IMR-90 (cell line): ENCODE data around the gene CHRM4. TPM values are rescaled to one million over a fixed set of nuclear protein-coding genes. Genes with fewer than 3 reads are reported as not detected.

Source experiments
- ATAC-seq: fragments of 200-7000 bp; cut with Tn5 transposase; 2 replicates; pipeline ENCODE4 v1.9.1; 2020; ENCODE audit warnings: low read depth, mild to moderate bottlenecking, moderate library complexity
- BruUV-seq: library from RNA; stranded (reverse); fragments of 400-500 nt; replicated peaks from 2 replicates; lab custom pipeline; 2021; lab: Mats Ljungman, UMichigan
- CTCF ChIA-PET: fragments of 300-600 bp; formaldehyde crosslinking; extraction: SDS; loops from one replicate; lab custom pipeline; 2021; ENCODE audit warnings: antibody characterized with exemption; lab: Yijun Ruan, JAX
- POLR2A ChIA-PET: fragments of 300-600 bp; sonication (Branson Sonifier 250); formaldehyde crosslinking; loops from one replicate; lab custom pipeline; 2022; ENCODE audit warnings: antibody characterized with exemption; ENCODE audit not compliant: unreplicated experiment; lab: Charles Lee
- DNase-seq: peaks from one replicate; pipeline ENCODE4 v3.0.0; 2013
- H2AFZ ChIP-seq: replicated peaks from 2 replicates; pipeline ENCODE3; 2013; ENCODE audit warnings: low read length, mild to moderate bottlenecking; ENCODE audit not compliant: poor library complexity
- H2AK5ac ChIP-seq: 2 replicates; pipeline ENCODE4 v1.6.1; 2013; ENCODE audit warnings: low read depth, low read length, inconsistent platforms
- H2AK9ac ChIP-seq: replicated peaks from 2 replicates; pipeline ENCODE3; 2013; ENCODE audit warnings: mild to moderate bottlenecking, low read depth, low read length, moderate library complexity; ENCODE audit not compliant: poor library complexity
- H2BK120ac ChIP-seq: 2 replicates; pipeline ENCODE4 v1.6.1; 2013; ENCODE audit warnings: low read depth, low read length, inconsistent platforms
- H2BK15ac ChIP-seq: 3 replicates; pipeline ENCODE4 v1.6.1; 2013; ENCODE audit warnings: low read depth, low read length, inconsistent platforms
- H2BK20ac ChIP-seq: 2 replicates; pipeline ENCODE4 v1.6.1; 2013; ENCODE audit warnings: low read depth, mild to moderate bottlenecking, inconsistent platforms, low read length, moderate library complexity
- H2BK5ac ChIP-seq: 2 replicates; pipeline ENCODE4 v1.6.1; 2013; ENCODE audit warnings: mild to moderate bottlenecking, low read depth, low read length, inconsistent platforms; ENCODE audit not compliant: poor library complexity, severe bottlenecking
- H3K14ac ChIP-seq: replicated peaks from 2 replicates; pipeline ENCODE4 v1.6.1; 2013; ENCODE audit warnings: low read depth, low read length, inconsistent platforms
- H3K18ac ChIP-seq: 2 replicates; pipeline ENCODE4 v1.6.1; 2013; ENCODE audit warnings: low read depth, low read length, control low read depth
- H3K23ac ChIP-seq: 2 replicates; pipeline ENCODE4 v1.6.1; 2013; ENCODE audit warnings: low read depth, low read length, inconsistent platforms
- H3K27ac ChIP-seq: 2 replicates; pipeline ENCODE4 v1.5.1; 2013; ENCODE audit warnings: mild to moderate bottlenecking, control low read depth, low read length; ENCODE audit not compliant: insufficient read depth
- H3K27me3 ChIP-seq: 2 replicates; pipeline ENCODE4 v1.6.1; 2013; ENCODE audit warnings: low read length; ENCODE audit not compliant: control insufficient read depth, insufficient read depth
- H3K36me3 ChIP-seq: 2 replicates; pipeline ENCODE4 v1.6.1; 2013; ENCODE audit warnings: low read length, mixed read lengths; ENCODE audit not compliant: control insufficient read depth, insufficient read depth
- H3K4ac ChIP-seq: 2 replicates; pipeline ENCODE4 v1.6.1; 2013; ENCODE audit warnings: low read depth, low read length, inconsistent platforms
- H3K4me1 ChIP-seq: 2 replicates; pipeline ENCODE4 v1.6.1; 2013; ENCODE audit warnings: low read length, mixed read lengths; ENCODE audit not compliant: control insufficient read depth, insufficient read depth
- H3K4me2 ChIP-seq: 2 replicates; pipeline ENCODE4 v1.6.1; 2013; ENCODE audit warnings: low read depth, mild to moderate bottlenecking, control low read depth, low read length, moderate library complexity
- H3K4me3 ChIP-seq: 2 replicates; pipeline ENCODE4 v1.5.1; 2013; ENCODE audit warnings: low read depth, mild to moderate bottlenecking, control low read depth, low read length, moderate library complexity; ENCODE audit not compliant: insufficient read depth
- H3K56ac ChIP-seq: 2 replicates; pipeline ENCODE4 v1.6.1; 2013; ENCODE audit warnings: low read length, inconsistent platforms; ENCODE audit not compliant: insufficient read depth; ENCODE audit errors: extremely low read depth
- H3K79me1 ChIP-seq, 2 experiments: 2 replicates each; pipeline ENCODE4 v1.6.1; 2013; ENCODE audit warnings: low read length in 2 of 2, inconsistent platforms in 1 of 2, low read depth in 1 of 2
- H3K9ac ChIP-seq: 2 replicates; pipeline ENCODE4 v1.6.1; 2013; ENCODE audit warnings: low read depth, low read length, control low read depth
- H3K9me1 ChIP-seq: 2 replicates; pipeline ENCODE4 v1.6.1; 2013; ENCODE audit warnings: low read length, inconsistent platforms; ENCODE audit not compliant: insufficient read depth
- H3K9me3 ChIP-seq: 2 replicates; pipeline ENCODE4 v1.6.1; 2013; ENCODE audit warnings: low read length; ENCODE audit not compliant: control insufficient read depth, insufficient read depth
- H4K20me1 ChIP-seq: 2 replicates; pipeline ENCODE4 v1.6.1; 2013; ENCODE audit warnings: low read length, inconsistent platforms; ENCODE audit not compliant: insufficient read depth
- H4K5ac ChIP-seq: 2 replicates; pipeline ENCODE4 v1.6.1; 2013; ENCODE audit warnings: mild to moderate bottlenecking, low read depth, low read length, control low read depth
- H4K8ac ChIP-seq, 2 experiments: 2 replicates each; pipeline ENCODE4 v1.6.1; 2013; ENCODE audit warnings: low read depth in 2 of 2, low read length in 2 of 2, control low read depth in 1 of 2, inconsistent platforms in 1 of 2
- H4K91ac ChIP-seq: 2 replicates; pipeline ENCODE4 v1.6.1; 2013; ENCODE audit warnings: low read depth, low read length, inconsistent platforms; ENCODE audit not compliant: insufficient read depth
- BHLHE40 ChIP-seq: fragments of 150-350 bp; IDR thresholded peaks from 2 replicates; pipeline ENCODE4 v1.6.1; 2016; ENCODE audit warnings: mild to moderate bottlenecking, low read depth, low read length
- CEBPB ChIP-seq: IDR thresholded peaks from 2 replicates; pipeline ENCODE4 v1.6.1; 2012; ENCODE audit warnings: low read depth, low read length, improper control_type of control experiment
- CHD1 ChIP-seq: IDR thresholded peaks from 2 replicates; pipeline ENCODE4 v1.6.1; 2012; ENCODE audit warnings: low read depth, low read length, improper control_type of control experiment
- CTCF ChIP-seq: conservative IDR thresholded peaks from 2 replicates; pipeline ENCODE4 v1.5.1; 2012; ENCODE audit warnings: mild to moderate bottlenecking, low read depth, low read length, improper control_type of control experiment
- ELK1 ChIP-seq: fragments of 150-350 bp; IDR thresholded peaks from 2 replicates; pipeline ENCODE4 v1.6.1; 2016; ENCODE audit warnings: low read depth, mild to moderate bottlenecking, low read length, moderate library complexity, borderline replicate concordance
- FOS ChIP-seq: fragments of 150-350 bp; IDR thresholded peaks from 2 replicates; pipeline ENCODE4 v1.6.1; 2016; ENCODE audit warnings: low read depth, low read length
- MAFK ChIP-seq: IDR thresholded peaks from 2 replicates; pipeline ENCODE4 v1.6.1; 2012; ENCODE audit warnings: low read depth, low read length, improper control_type of control experiment
- MAZ ChIP-seq: IDR thresholded peaks from 2 replicates; pipeline ENCODE4 v1.6.1; 2012; ENCODE audit warnings: low read depth, mild to moderate bottlenecking, low read length, improper control_type of control experiment, moderate library complexity, borderline replicate concordance
- MXI1 ChIP-seq: IDR thresholded peaks from 2 replicates; pipeline ENCODE4 v1.6.1; 2012; ENCODE audit warnings: low read depth, mild to moderate bottlenecking, low read length, moderate library complexity, borderline replicate concordance
- NFE2L2 ChIP-seq: fragments of 150-350 bp; IDR thresholded peaks from 2 replicates; pipeline ENCODE4 v1.6.1; 2016; ENCODE audit warnings: low read depth, mild to moderate bottlenecking, low read length
- POLR2A ChIP-seq: IDR thresholded peaks from 2 replicates; pipeline ENCODE4 v1.6.1; 2012; ENCODE audit warnings: mild to moderate bottlenecking, low read depth, low read length
- RAD21 ChIP-seq: IDR thresholded peaks from 2 replicates; pipeline ENCODE4 v1.6.1; 2012; ENCODE audit warnings: low read length, improper control_type of control experiment
- RCOR1 ChIP-seq: IDR thresholded peaks from 2 replicates; pipeline ENCODE4 v1.6.1; 2012; ENCODE audit warnings: mild to moderate bottlenecking, low read length, improper control_type of control experiment; ENCODE audit not compliant: insufficient replicate concordance
- RFX5 ChIP-seq: IDR thresholded peaks from 2 replicates; pipeline ENCODE4 v1.8.0; 2012; ENCODE audit warnings: low read depth, mild to moderate bottlenecking, low read length, moderate library complexity
- SMC3 ChIP-seq: fragments of 150-350 bp; IDR thresholded peaks from 2 replicates; pipeline ENCODE4 v1.6.1; 2016; ENCODE audit warnings: low read depth, mild to moderate bottlenecking, antibody characterized with exemption, low read length, moderate library complexity
- USF2 ChIP-seq: fragments of 150-350 bp; IDR thresholded peaks from 2 replicates; pipeline ENCODE4 v1.6.1; 2017; ENCODE audit warnings: mild to moderate bottlenecking, antibody characterized with exemption, low read length, low read depth
- WGBS, 2 experiments: methylation state at CpG; one replicate each; pipeline versions ENCODE4 v1.1.5 to v1.1.7; 2013; ENCODE audit warnings: missing lambda C conversion rate in 2 of 2; ENCODE audit not compliant: insufficient read length in 1 of 2; ENCODE audit errors: extremely low coverage in 2 of 2; 5-methylcytosine and 5-hydroxymethylcytosine counted together
- dilution Hi-C: fragments of 300-500 bp; cut with HindIII; formaldehyde crosslinking; loops from one replicate; pipeline ENCODE4 v1.14.3; 2018; ENCODE audit warnings: low sequenced_read_pairs; ENCODE audit not compliant: unreplicated experiment
- in situ Hi-C: fragments of 300-500 bp; cut with MboI; formaldehyde crosslinking; loops from 3 replicates; pipeline ENCODE4 v1.14.3; 2019; ENCODE audit warnings: low sequenced_read_pairs, inconsistent platforms, mixed read lengths
- intact Hi-C: fragments of 100-400 bp; cut with micrococcal nuclease; formaldehyde crosslinking; loops from 2 replicates; pipeline ENCODE4 v1.10.0; 2022
- polyA plus RNA-seq, 3 experiments: library from polyadenylated mRNA; depleted of rRNA; stranded (reverse); fragments of >200 nt; gene quantifications; 2 replicates each; pipeline ENCODE4 v1.2.3, GENCODE V29; 2012; ENCODE audit warnings: low replicate concordance in 1 of 3
- total RNA-seq: library from RNA; depleted of rRNA; stranded (reverse); fragments of >200 nt; gene quantifications from 2 replicates; pipeline ENCODE4 v1.2.3, GENCODE V29; 2012

CHRM4 gene
- total and polyA plus RNA-seq, 2 of the 4 experiments (the other 2 are of a cell fraction): 0.09 to 0.18 TPM

- Histone ChIP-seq H3K9me1 (peaks cover 9% of the 10 kb centered on the region), H4K91ac (no peak overlapping the region), H3K4me3 (no peak overlapping the region), H2BK120ac (no peak overlapping the region), H2AK9ac (peak overlapping the region; percentile 39), H2AK5ac (no peak overlapping the region), H2AFZ (peak overlapping the region; percentile 39), H3K23ac (no peak overlapping the region), H2BK5ac (no peak overlapping the region), H3K14ac (no peak overlapping the region), H3K9ac (no peak overlapping the region), H3K56ac (no peak overlapping the region), H4K8ac (no peak overlapping the region), H2BK20ac (no peak overlapping the region), H4K5ac (no peak overlapping the region), H3K79me1 (peaks cover 0 to 5% of the 10 kb centered on the region in 2 experiments; a peak in 1 of 4 replicates), H3K9me3 (no peaks in the 10 kb centered on the region), H4K20me1 (no peaks in the 10 kb centered on the region), H3K4ac (no peak overlapping the region), H3K27me3 (peaks cover 11% of the 10 kb centered on the region; the same call in 1 of the 2 replicates), H3K4me1 (peaks cover 12% of the 10 kb centered on the region), H3K4me2 (no peak overlapping the region), H3K18ac (no peak overlapping the region), H3K27ac (no peak overlapping the region), H3K36me3 (no peaks in the 10 kb centered on the region), H2BK15ac (no peak overlapping the region)
- dilution Hi-C loops: no loop called here
- POLR2A ChIA-PET: no interaction called here
- DNase-seq: no peak
- ATAC-seq: no peak
- BruUV-seq: no TSS peak
- intact Hi-C loops: no loop called here
- TF ChIP-seq MAZ: no peak
- TF ChIP-seq RFX5: no peak
- TF ChIP-seq SMC3: no peak
- no peak for TF ChIP-seq RAD21
- no peak for TF ChIP-seq NFE2L2
- TF ChIP-seq FOS: no peak
- TF ChIP-seq RCOR1: no peak
- TF ChIP-seq ELK1: no peak
- no peak for TF ChIP-seq BHLHE40
- TF ChIP-seq MXI1: no peak
- no peak for TF ChIP-seq CTCF
- no peak for TF ChIP-seq POLR2A
- no peak for TF ChIP-seq USF2
- TF ChIP-seq CEBPB: no peak
- TF ChIP-seq CHD1: no peak
- no peak for TF ChIP-seq MAFK
- CTCF ChIA-PET: no interaction called here
- in situ Hi-C loops: no loop called here
- no CpG with 5 or more reads among the region's 5 CpGs for WGBS, 2 experiments
Observed at GRCh38 chr11:46342239-46342638, 49.3 kb downstream of the CHRM4 start.
